Measurements from ENCODE around the gene RPLP2.
A peak's percentile ranks its signal among the peaks of the same experiment; 100 is the strongest.

Gene RPLP2

DNA sequence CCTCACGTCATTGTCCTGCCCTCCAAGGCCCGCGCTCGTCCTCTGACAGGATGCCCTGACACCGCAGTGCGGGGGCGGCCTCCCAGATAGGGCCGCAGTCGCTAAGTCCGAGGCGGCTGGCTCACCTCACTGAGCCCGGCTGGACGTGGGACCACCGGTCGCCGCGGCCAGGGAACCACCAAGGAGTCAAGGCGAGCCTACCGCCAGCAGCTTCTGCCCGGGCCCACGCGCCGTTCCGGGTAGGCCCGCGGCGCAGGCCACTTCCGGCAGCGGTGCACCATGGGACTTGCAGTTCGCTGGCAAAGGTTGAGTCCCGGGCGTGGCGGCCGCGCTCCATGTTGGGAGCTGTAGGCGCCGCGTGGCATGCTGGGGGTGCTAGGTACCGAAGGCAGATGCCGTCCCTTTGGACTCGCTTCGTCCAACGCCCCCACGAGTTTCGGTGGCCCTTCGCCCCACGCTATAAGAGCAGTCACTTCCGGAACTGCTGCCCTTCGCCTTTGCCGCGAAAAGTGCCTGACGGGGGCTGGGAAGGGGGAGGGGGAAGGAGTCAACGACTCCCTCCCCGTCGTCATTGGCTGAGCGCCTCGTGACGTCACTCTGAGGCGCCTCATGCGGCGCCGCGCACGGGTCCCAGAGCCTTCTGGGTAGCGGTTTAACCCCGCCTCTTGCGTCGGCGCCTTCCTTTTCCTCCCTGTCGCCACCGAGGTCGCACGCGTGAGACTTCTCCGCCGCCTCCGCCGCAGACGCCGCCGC, at the start of gene RPLP2:
RPLP2 (plus strand) TSS at position 681 of the 753 bp plus-strand sequence. CDS start 268 bp downstream, outside the sequence.
- Mint-ChIP-seq H3K9me3 (no peaks in the 10 kb centered on the region), H3K4me3 (peak within 1 kb of the TSS; percentile 94), H3K27me3 (no peaks in the 10 kb centered on the region), H3K36me3 (peaks cover 8% of the 10 kb centered on the region), H3K4me1 (peaks cover 20% of the 10 kb centered on the region), H3K27ac (peak within 1 kb of the TSS; percentile 96)
- ATAC-seq (ENCODE audit: low read depth) (peak; percentile 82), DNase-seq (ENCODE audit: low spot score in 2 of 2) (peak; percentile 96 to 99)

DNA sequence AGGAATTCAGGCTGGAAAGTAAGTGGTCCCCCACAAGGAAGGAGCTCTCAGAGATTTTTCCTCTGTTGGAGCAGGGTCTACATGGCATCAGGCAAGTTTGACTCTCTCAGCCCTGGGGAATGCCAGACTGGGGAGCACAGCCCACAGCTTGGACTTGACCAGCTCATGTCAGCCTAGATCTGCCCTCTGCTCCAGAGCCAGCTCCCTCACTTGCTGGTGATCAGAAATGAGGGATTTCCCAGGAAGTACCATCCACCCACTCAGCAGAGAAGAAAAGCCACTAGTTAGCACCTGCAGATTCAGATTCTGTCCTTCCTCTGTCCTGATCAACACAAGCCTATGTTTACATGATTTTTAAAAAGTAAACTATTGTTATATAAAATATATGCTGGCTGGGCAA, 49.5 kb upstream of the RPLP2 start:
- no peak overlapping the region for H3K27ac Mint-ChIP-seq
- H3K9me3 Mint-ChIP-seq = no peaks in the 10 kb centered on the region
- no peaks in the 10 kb centered on the region for H3K27me3 Mint-ChIP-seq
- peaks cover 2% of the 10 kb centered on the region for H3K4me1 Mint-ChIP-seq
- DNase-seq (ENCODE audit: low spot score in 2 of 2) (no peak), ATAC-seq (ENCODE audit: low read depth) (no peak)
- no peak overlapping the region for H3K4me3 Mint-ChIP-seq
- H3K36me3 Mint-ChIP-seq = peaks cover 12% of the 10 kb centered on the region

DNA sequence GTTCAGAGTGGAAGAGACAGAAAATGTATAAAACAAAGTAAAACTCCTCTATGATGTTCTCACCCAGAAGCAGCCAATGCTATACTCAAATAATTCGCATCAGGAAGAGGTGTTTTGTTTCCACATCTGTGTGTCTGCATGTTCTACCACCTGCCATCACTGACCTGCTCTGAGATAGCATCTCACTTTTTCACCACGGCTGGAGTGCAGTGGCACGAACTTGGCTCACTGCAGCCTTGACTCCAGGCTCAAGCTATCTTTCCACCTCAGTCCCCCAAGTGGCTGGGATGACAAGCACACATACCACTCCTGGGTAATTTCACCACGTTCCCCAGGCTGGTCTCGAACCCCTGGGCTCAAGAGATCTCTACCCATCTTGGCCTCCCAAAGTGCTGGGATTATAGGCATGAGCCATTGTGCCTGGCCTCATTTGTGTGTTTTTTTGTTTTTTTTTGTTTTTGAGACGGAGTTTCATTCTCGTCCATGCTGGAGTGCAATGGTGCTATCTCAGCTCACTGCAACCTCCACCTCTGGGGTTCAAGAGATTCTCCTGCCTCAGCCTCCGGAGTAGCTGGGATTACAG, 48.1 kb upstream of the RPLP2 start:
- peaks cover 2% of the 10 kb centered on the region for H3K4me1 Mint-ChIP-seq
- H3K27ac Mint-ChIP-seq = no peak overlapping the region
- no peak for DNase-seq (ENCODE audit: low spot score in 2 of 2)
- H3K9me3 Mint-ChIP-seq = no peaks in the 10 kb centered on the region
- no peaks in the 10 kb centered on the region for H3K27me3 Mint-ChIP-seq
- no peak for ATAC-seq (ENCODE audit: low read depth)
- H3K36me3 Mint-ChIP-seq = peaks cover 12% of the 10 kb centered on the region
- no peak overlapping the region for H3K4me3 Mint-ChIP-seq

DNA sequence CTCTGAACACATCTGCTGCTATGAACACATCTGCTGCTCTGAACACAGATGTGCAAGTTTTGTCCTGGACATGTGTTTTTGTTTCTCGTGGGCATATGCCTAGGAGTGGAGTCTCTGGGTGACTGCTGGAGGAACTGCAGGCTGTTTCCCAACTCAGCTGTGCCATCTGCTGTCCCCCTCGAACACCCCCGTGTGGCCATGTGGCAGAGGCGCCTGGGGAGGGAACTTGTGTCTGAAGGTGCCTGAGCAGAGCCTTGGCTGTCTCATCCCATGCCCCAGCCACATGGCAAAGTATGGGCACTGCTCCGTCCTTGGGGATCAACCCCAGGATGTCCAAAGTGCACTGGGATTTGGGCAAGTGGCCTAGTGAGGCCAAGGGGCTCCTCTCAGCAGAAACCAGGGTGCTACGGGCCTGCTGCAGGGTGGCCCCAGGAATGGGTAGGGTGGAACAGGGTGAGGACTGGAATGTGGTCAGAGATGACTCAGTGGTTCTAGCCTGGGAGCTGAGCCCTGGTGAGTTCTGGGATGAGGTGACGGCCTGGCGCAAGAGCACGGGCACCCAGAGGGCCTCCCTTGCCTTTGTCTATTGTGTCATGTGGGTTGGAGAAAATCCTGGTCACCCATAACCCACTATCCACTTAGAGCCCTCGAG, 47.2 kb upstream of the RPLP2 start:
- H3K4me1 Mint-ChIP-seq = no peaks in the 10 kb centered on the region
- ATAC-seq (ENCODE audit: low read depth) (no peak), DNase-seq (ENCODE audit: low spot score in 2 of 2) (no peak)
- peaks cover 7% of the 10 kb centered on the region for H3K36me3 Mint-ChIP-seq
- no peak overlapping the region for H3K4me3 Mint-ChIP-seq
- H3K27ac Mint-ChIP-seq = no peak overlapping the region
- H3K9me3 Mint-ChIP-seq = no peaks in the 10 kb centered on the region
- no peaks in the 10 kb centered on the region for H3K27me3 Mint-ChIP-seq

GRCh38 chr11:763073-763463, 46.7 kb upstream of the RPLP2 start:
- no peak overlapping the region for H3K27ac Mint-ChIP-seq
- H3K9me3 Mint-ChIP-seq = no peaks in the 10 kb centered on the region
- no peak overlapping the region for H3K4me3 Mint-ChIP-seq
- DNase-seq (ENCODE audit: low spot score in 2 of 2) (no peak), ATAC-seq (ENCODE audit: low read depth) (no peak)
- no peaks in the 10 kb centered on the region for H3K4me1 Mint-ChIP-seq
- no peaks in the 10 kb centered on the region for H3K27me3 Mint-ChIP-seq
- peaks cover 5% of the 10 kb centered on the region for H3K36me3 Mint-ChIP-seq

- no peak overlapping the region for H3K27ac Mint-ChIP-seq
Observed at GRCh38 chr11:763549-764321, 46.0 kb upstream of the RPLP2 start.

GRCh38 chr11:764322-765024, 45.3 kb upstream of the RPLP2 start:
- no peaks in the 10 kb centered on the region for H3K27me3 Mint-ChIP-seq
- H3K9me3 Mint-ChIP-seq = no peaks in the 10 kb centered on the region
- no peak overlapping the region for H3K4me3 Mint-ChIP-seq
- DNase-seq (ENCODE audit: low spot score in 2 of 2) (no peak), ATAC-seq (ENCODE audit: low read depth) (no peak)
- no peaks in the 10 kb centered on the region for H3K4me1 Mint-ChIP-seq
- peaks cover 5% of the 10 kb centered on the region for H3K36me3 Mint-ChIP-seq
- no peak overlapping the region for H3K27ac Mint-ChIP-seq

More at GRCh38 chr11:763549-764321, 46.0 kb upstream of the RPLP2 start:
- Mint-ChIP-seq H3K36me3 (peaks cover 5% of the 10 kb centered on the region), H3K4me1 (no peaks in the 10 kb centered on the region), H3K27me3 (no peaks in the 10 kb centered on the region), H3K4me3 (no peak overlapping the region), H3K9me3 (no peaks in the 10 kb centered on the region)
- no peak for DNase-seq (ENCODE audit: low spot score in 2 of 2)
- ATAC-seq (ENCODE audit: low read depth) = no peak

DNA sequence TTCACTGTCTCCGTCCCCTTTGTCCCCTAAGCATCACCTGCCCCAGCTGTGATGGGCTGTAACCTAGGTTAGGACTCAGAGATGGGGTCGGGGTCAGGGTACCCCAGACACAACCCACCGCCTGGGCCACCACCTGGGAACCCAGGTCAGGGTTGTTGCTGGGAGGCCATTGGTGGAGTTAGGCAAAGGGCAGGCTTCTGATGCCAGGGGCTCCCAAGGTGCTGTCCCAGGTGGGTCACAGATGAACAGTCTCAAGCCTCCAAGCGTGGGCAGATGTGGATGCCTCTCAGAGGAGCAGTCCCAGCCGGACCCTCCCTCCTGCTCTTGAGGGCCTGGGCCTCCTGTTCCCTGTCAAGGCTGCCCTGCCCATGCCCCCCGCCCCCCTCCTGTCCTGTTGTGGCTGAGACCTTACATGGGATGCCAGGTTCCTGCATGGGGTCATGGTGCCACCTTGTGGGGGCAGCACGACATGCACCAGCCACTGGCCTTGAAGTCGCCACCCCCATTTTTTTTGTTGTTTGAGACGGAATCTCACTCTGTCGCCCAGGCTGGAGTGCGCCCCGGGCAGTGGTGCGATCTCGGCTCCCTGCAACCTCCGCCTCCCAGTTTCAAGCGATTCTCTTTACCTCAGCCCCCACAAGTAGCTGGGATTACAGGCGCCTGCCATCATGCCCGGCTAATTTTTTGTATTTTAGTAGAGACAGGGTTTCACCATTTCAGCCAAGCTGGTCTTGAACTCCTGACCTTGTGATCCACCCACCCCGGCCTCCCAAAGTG, 44.6 kb upstream of the RPLP2 start:
- Mint-ChIP-seq H3K36me3 (peaks cover 5% of the 10 kb centered on the region), H3K4me3 (no peak overlapping the region), H3K27me3 (no peaks in the 10 kb centered on the region), H3K4me1 (no peaks in the 10 kb centered on the region), H3K9me3 (no peaks in the 10 kb centered on the region), H3K27ac (peak overlapping the region; percentile 20)
- peak; percentile 65 to 72 for DNase-seq (ENCODE audit: low spot score in 2 of 2)
- peak; percentile 91 for ATAC-seq (ENCODE audit: low read depth)

- ATAC-seq (ENCODE audit: low read depth) (no peak), DNase-seq (ENCODE audit: low spot score in 2 of 2) (no peak)
- no peak overlapping the region for H3K27ac Mint-ChIP-seq
- peaks cover 5% of the 10 kb centered on the region for H3K36me3 Mint-ChIP-seq
- no peaks in the 10 kb centered on the region for H3K4me1 Mint-ChIP-seq
- H3K4me3 Mint-ChIP-seq = no peak overlapping the region
- H3K27me3 Mint-ChIP-seq = no peaks in the 10 kb centered on the region
- no peaks in the 10 kb centered on the region for H3K9me3 Mint-ChIP-seq
Observed at GRCh38 chr11:765802-766091, 44.0 kb upstream of the RPLP2 start.

GRCh38 chr11:766106-766935, 43.4 kb upstream of the RPLP2 start:
- H3K4me3 Mint-ChIP-seq = no peak overlapping the region
- no peaks in the 10 kb centered on the region for H3K27me3 Mint-ChIP-seq
- no peaks in the 10 kb centered on the region for H3K4me1 Mint-ChIP-seq
- H3K9me3 Mint-ChIP-seq = no peaks in the 10 kb centered on the region
- H3K27ac Mint-ChIP-seq = no peak overlapping the region
- H3K36me3 Mint-ChIP-seq = peaks cover 5% of the 10 kb centered on the region
- DNase-seq (ENCODE audit: low spot score in 2 of 2) (no peak), ATAC-seq (ENCODE audit: low read depth) (no peak)

DNA sequence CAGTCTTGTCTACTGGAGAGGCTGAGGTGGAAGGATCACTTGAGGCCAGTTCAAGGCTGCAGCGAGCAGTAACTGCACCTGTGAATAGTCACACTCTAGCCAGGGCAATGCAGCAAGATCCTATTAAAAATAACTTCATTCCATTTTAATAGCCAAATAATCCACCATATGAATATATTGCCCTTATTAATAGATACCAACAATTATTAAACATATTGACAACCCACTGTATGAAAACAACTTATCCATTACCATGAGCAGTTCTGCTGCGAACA, 42.9 kb upstream of the RPLP2 start:
- H3K27ac Mint-ChIP-seq = no peak overlapping the region

DNA sequence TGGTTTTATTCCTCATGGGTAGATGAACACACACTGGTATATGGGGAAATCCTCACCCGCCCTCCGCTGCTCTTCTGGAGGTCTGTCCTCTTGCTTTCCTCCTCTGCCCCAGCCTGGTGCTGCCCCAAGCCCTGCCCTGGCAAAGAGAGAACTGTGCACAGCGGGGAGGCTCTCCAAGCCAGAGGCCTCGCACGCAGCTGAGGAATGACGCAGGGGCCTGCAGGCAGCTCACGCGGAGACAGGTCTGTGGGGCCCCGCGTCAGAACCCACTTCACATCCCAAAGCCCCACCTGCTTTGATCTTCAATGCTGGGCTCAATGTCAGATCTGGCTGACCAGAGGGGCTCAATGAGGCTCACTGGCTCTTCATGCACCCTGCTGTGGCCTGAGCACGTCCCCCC, 42.5 kb upstream of the RPLP2 start:
- Mint-ChIP-seq H3K4me3 (no peak overlapping the region), H3K27ac (no peak overlapping the region), H3K9me3 (no peaks in the 10 kb centered on the region), H3K4me1 (no peaks in the 10 kb centered on the region), H3K27me3 (no peaks in the 10 kb centered on the region), H3K36me3 (peaks cover 2% of the 10 kb centered on the region)
- no peak for ATAC-seq (ENCODE audit: low read depth)
- no peak for DNase-seq (ENCODE audit: low spot score in 2 of 2)

More for the DNA sequence above, 42.9 kb upstream of the RPLP2 start:
- DNase-seq (ENCODE audit: low spot score in 2 of 2) = no peak
- Mint-ChIP-seq H3K27me3 (no peaks in the 10 kb centered on the region), H3K4me3 (no peak overlapping the region), H3K36me3 (peaks cover 2% of the 10 kb centered on the region), H3K4me1 (no peaks in the 10 kb centered on the region), H3K9me3 (no peaks in the 10 kb centered on the region)
- ATAC-seq (ENCODE audit: low read depth) = no peak

Data from memory B cell (primary cell).